Stimulated activated CD8-positive, alpha-beta memory T cell treated with anti-CD3 and anti-CD28 coated beads, Interleukin-12 subunit alpha, Interleukin-12 subunit beta, amount 100 ng/mL, for 1 hour (primary cell): ENCODE data around the gene NAV2.
"Not testable (repeated sequence)": the region's sequence is repeated elsewhere in the genome, so short reads cannot be mapped to it uniquely, and the experiment has no call there.

Experiments used
- DNase-seq: peaks from one replicate; pipeline ENCODE4 v3.0.0-alpha.2; 2020; ENCODE audit warnings: low read depth

NAV2 gene

GRCh38 chr11:20120134-20120925, 407.7 kb downstream of the NAV2 start:
- DNase-seq = no peak

- DNase-seq = no peak
Observed at GRCh38 chr11:20122131-20122530, 409.5 kb downstream of the NAV2 start.

- no peak for DNase-seq
Observed at GRCh38 chr11:20125927-20126326, 413.3 kb downstream of the NAV2 start.

GRCh38 chr11:20126724-20127123, 414.1 kb downstream of the NAV2 start:
- DNase-seq = no peak

- DNase-seq = peak; percentile 67
Observed at GRCh38 chr11:20127671-20128527, 415.3 kb downstream of the NAV2 start.

GRCh38 chr11:20128528-20128825, 415.8 kb downstream of the NAV2 start:
- DNase-seq = not testable (repeated sequence)

- DNase-seq = no peak
Observed at GRCh38 chr11:20129665-20130064, 417.0 kb downstream of the NAV2 start.

GRCh38 chr11:20131788-20132666, 419.4 kb downstream of the NAV2 start:
- no peak for DNase-seq

- DNase-seq = no peak
Observed at GRCh38 chr11:20132667-20133039, 420.0 kb downstream of the NAV2 start.

- DNase-seq = no peak
Observed at GRCh38 chr11:20134991-20135736, 422.5 kb downstream of the NAV2 start.

- no peak for DNase-seq
Observed at GRCh38 chr11:20137637-20138036, 425.0 kb downstream of the NAV2 start.

- DNase-seq = no peak
Observed at GRCh38 chr11:20138707-20139106, 426.1 kb downstream of the NAV2 start.

- no peak for DNase-seq
Observed at GRCh38 chr11:20154381-20154780, 441.7 kb downstream of the NAV2 start.

GRCh38 chr11:20155683-20156279, 443.1 kb downstream of the NAV2 start:
- DNase-seq = no peak

- peak; percentile 35 for DNase-seq
Observed at GRCh38 chr11:20156280-20156875, 443.7 kb downstream of the NAV2 start.

- no peak for DNase-seq
Observed at GRCh38 chr11:20156876-20157613, 444.4 kb downstream of the NAV2 start.

- no peak for DNase-seq
Observed at GRCh38 chr11:20157728-20158127, 445.1 kb downstream of the NAV2 start.

- DNase-seq = no peak
Observed at GRCh38 chr11:20158597-20159257, 446.1 kb downstream of the NAV2 start.
